PFSK-1 (cell line): ENCODE results near the gene IL4.

Experiments used
- FOXP2 ChIP-seq: optimal IDR thresholded peaks from 2 replicates; pipeline ENCODE3; 2011; ENCODE audit warnings: borderline replicate concordance, control low read depth, inconsistent platforms; ENCODE audit not compliant: insufficient read depth; ENCODE audit errors: extremely low read length, extremely low read depth
- POLR2AphosphoS5 ChIP-seq: IDR thresholded peaks from 2 replicates; pipeline ENCODE4 v1.6.1; 2012; ENCODE audit warnings: low read depth, mild to moderate bottlenecking, control low read depth, low read length, moderate library complexity
- REST ChIP-seq, 2 experiments: IDR thresholded peaks; 2 replicates each; pipeline versions ENCODE4 v1.6.1 to v1.8.0; 2011 to 2012; ENCODE audit warnings: low read depth in 2 of 2, low read length in 2 of 2, control low read depth in 1 of 2, inconsistent platforms in 1 of 2, mild to moderate bottlenecking in 1 of 2, moderate library complexity in 1 of 2; ENCODE audit not compliant: insufficient read depth in 1 of 2
- SIN3A ChIP-seq: IDR thresholded peaks from 2 replicates; pipeline ENCODE4 v1.6.1; 2012; ENCODE audit warnings: mild to moderate bottlenecking, low read length, moderate library complexity, borderline replicate concordance; ENCODE audit not compliant: insufficient read depth
- TAF1 ChIP-seq: IDR thresholded peaks from 2 replicates; pipeline ENCODE4 v1.6.1; 2012; ENCODE audit warnings: low read length, control low read depth, borderline replicate concordance; ENCODE audit not compliant: insufficient read depth

Gene IL4

GRCh38 chr5:132680780-132681475 is 7.1 kb downstream of the IL4 start:
- no peak for TF ChIP-seq TAF1
- TF ChIP-seq FOXP2: no peak
- TF ChIP-seq SIN3A: no peak
- TF ChIP-seq POLR2AphosphoS5: no peak
- no peak for TF ChIP-seq REST (IDR thresholded peaks at IDR 0.05; ENCODE audit: insufficient read depth in 1 of 2, low read depth in 2 of 2, low read length in 2 of 2)

DNA sequence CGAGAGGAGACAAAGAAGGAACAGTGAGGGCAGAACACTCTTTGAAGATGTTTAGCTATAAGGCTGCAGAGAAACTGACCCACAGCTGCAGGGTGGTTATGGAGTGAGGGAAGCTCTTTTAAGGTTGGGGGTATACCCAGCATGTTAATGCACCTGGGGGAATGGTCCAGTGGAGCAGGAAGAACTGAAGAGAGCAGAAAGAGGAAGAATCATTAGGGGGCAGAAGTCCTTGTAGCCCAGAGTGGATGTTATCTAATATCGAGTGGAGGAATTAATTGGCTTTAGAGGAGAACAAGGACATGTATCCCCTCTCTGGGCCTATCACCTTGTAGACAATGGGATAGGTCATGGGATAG is 7.7 kb downstream of the IL4 start:
- TF ChIP-seq SIN3A (no peak), POLR2AphosphoS5 (no peak), FOXP2 (no peak), TAF1 (no peak), REST (IDR thresholded peaks at IDR 0.05; ENCODE audit: insufficient read depth in 1 of 2, low read depth in 2 of 2, low read length in 2 of 2) (no peak)

DNA sequence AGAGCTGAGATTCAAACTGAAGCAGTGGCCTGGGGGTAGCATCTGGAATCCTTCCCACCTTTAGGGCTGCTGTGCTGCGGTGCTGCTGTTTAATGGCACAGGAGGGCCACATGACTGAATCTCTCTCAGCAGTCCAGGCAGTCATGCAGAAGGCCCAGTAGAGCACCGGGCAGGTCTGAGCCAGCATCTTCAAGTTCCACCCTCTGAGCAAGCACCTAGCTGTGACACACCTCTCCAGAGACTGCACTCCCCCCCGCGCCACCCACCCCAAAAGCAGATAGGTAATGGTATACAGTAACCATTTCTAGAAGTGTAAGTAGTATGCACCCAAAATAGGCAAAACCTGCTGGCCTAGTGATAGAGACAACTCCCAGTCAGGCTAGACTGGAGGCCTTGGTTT is 8.2 kb downstream of the IL4 start:
- no peak for TF ChIP-seq TAF1
- TF ChIP-seq POLR2AphosphoS5: no peak
- no peak for TF ChIP-seq SIN3A
- TF ChIP-seq FOXP2: no peak
- no peak for TF ChIP-seq REST (IDR thresholded peaks at IDR 0.05; ENCODE audit: insufficient read depth in 1 of 2, low read depth in 2 of 2, low read length in 2 of 2)

GRCh38 chr5:132684491-132684890 is 10.7 kb downstream of the IL4 start:
- TF ChIP-seq FOXP2 (no peak), TAF1 (no peak), POLR2AphosphoS5 (no peak), SIN3A (no peak), REST (IDR thresholded peaks at IDR 0.05; ENCODE audit: insufficient read depth in 1 of 2, low read depth in 2 of 2, low read length in 2 of 2) (no peak)
